Chondrocyte (in vitro differentiated cells): ENCODE results near the gene RPL39L. TPM values are rescaled to one million over a fixed set of nuclear protein-coding genes. Genes with fewer than 3 reads are reported as not detected.
"Not testable (repeated sequence)": the region's sequence is repeated elsewhere in the genome, so short reads cannot be mapped to it uniquely, and the experiment has no call there.

Experiments
- DNase-seq: peaks from one replicate; pipeline ENCODE4 v3.0.0; 2021; ENCODE audit warnings: mixed read lengths, low spot score
- H3K27ac Mint-ChIP-seq: one replicate; pipeline ENCODE4 v1.8.0; 2021; ENCODE audit warnings: mild to moderate bottlenecking, moderate library complexity, mixed read lengths; ENCODE audit not compliant: unreplicated experiment
- H3K27me3 Mint-ChIP-seq: 2 replicates; pipeline ENCODE4 v1.8.0; 2021; ENCODE audit warnings: low read depth, mixed read lengths
- H3K36me3 Mint-ChIP-seq: 2 replicates; pipeline ENCODE4 v1.8.0; 2021; ENCODE audit warnings: low read depth, mixed read lengths
- H3K4me1 Mint-ChIP-seq: 2 replicates; pipeline ENCODE4 v1.8.0; 2021; ENCODE audit warnings: low read depth, mild to moderate bottlenecking, mixed read lengths
- H3K4me3 Mint-ChIP-seq: one replicate; pipeline ENCODE4 v1.8.0; 2021; ENCODE audit warnings: mild to moderate bottlenecking, moderate library complexity, mixed read lengths; ENCODE audit not compliant: unreplicated experiment
- H3K9me3 Mint-ChIP-seq: 2 replicates; pipeline ENCODE4 v1.8.0; 2021; ENCODE audit warnings: low read depth, mixed read lengths
- CTCF ChIP-seq: fragments of 200-600 bp; sonication (generic); IDR thresholded peaks from 2 replicates; pipeline ENCODE4 v1.5.0; 2021; ENCODE audit warnings: antibody characterized with exemption, mild to moderate bottlenecking, moderate library complexity
- total RNA-seq: library from RNA; stranded (reverse); gene quantifications from 3 replicates; pipeline ENCODE4 v1.2.1, GENCODE V29; 2021

The RPL39L gene
- total RNA-seq, 1 donor from 2014 or later = 15.8 TPM

GRCh38 chr3:187139895-187140253 lies 578 bp upstream of the RPL39L start:
- Mint-ChIP-seq H3K36me3 (no peaks in the 10 kb centered on the region), H3K9me3 (peaks cover 4% of the 10 kb centered on the region), H3K27me3 (peaks cover 3% of the 10 kb centered on the region), H3K4me1 (peaks cover 14% of the 10 kb centered on the region), H3K27ac (peak overlapping the region; percentile 95), H3K4me3 (peak overlapping the region; percentile 87)
- no peak for DNase-seq
- peak; percentile 49 for TF ChIP-seq CTCF

GRCh38 chr3:187136936-187137335 lies 2.4 kb downstream of the RPL39L start:
- Mint-ChIP-seq H3K4me3 (no peak overlapping the region), H3K36me3 (no peaks in the 10 kb centered on the region), H3K4me1 (peaks cover 14% of the 10 kb centered on the region), H3K27me3 (no peaks in the 10 kb centered on the region), H3K27ac (no peak overlapping the region), H3K9me3 (no peaks in the 10 kb centered on the region)
- no peak for TF ChIP-seq CTCF
- no peak for DNase-seq

- Mint-ChIP-seq H3K27ac (no peak overlapping the region), H3K4me3 (no peak overlapping the region), H3K4me1 (peaks cover 14% of the 10 kb centered on the region), H3K27me3 (no peaks in the 10 kb centered on the region), H3K9me3 (no peaks in the 10 kb centered on the region), H3K36me3 (no peaks in the 10 kb centered on the region)
- TF ChIP-seq CTCF = no peak
- DNase-seq = no peak
Measured at GRCh38 chr3:187136337-187136736, 3.0 kb downstream of the RPL39L start.

- peaks cover 22% of the 10 kb centered on the region for H3K4me1 Mint-ChIP-seq
- not testable (repeated sequence) for H3K27ac Mint-ChIP-seq, H3K4me3 Mint-ChIP-seq, DNase-seq, H3K36me3 Mint-ChIP-seq, H3K27me3 Mint-ChIP-seq, H3K9me3 Mint-ChIP-seq
Measured at GRCh38 chr3:187135172-187135690, 4.1 kb downstream of the RPL39L start.

GRCh38 chr3:187133181-187133580 lies 6.1 kb downstream of the RPL39L start:
- H3K4me1 Mint-ChIP-seq = peaks cover 11% of the 10 kb centered on the region
- H3K27ac Mint-ChIP-seq, H3K9me3 Mint-ChIP-seq, H3K36me3 Mint-ChIP-seq, H3K4me3 Mint-ChIP-seq, DNase-seq, H3K27me3 Mint-ChIP-seq: not testable (repeated sequence)

- no peak for TF ChIP-seq CTCF
- peaks cover 3% of the 10 kb centered on the region for H3K9me3 Mint-ChIP-seq
- H3K27me3 Mint-ChIP-seq = no peaks in the 10 kb centered on the region
- H3K36me3 Mint-ChIP-seq = no peaks in the 10 kb centered on the region
- no peak overlapping the region for H3K4me3 Mint-ChIP-seq
- H3K4me1 Mint-ChIP-seq = peaks cover 10% of the 10 kb centered on the region
- H3K27ac Mint-ChIP-seq = no peak overlapping the region
- DNase-seq = no peak
Measured at GRCh38 chr3:187132666-187133065, 6.6 kb downstream of the RPL39L start.
